Panc1 (cell line): ENCODE results near the gene KRT12. TPM values are rescaled to one million over a fixed set of nuclear protein-coding genes. Genes with fewer than 3 reads are reported as not detected.

ENCODE experiments used
- ATAC-seq: fragments of 200-7000 bp; cut with Tn5 transposase; 2 replicates; pipeline ENCODE4 v1.9.1; 2020; ENCODE audit warnings: mild to moderate bottlenecking, moderate library complexity
- BruUV-seq: library from RNA; stranded (reverse); fragments of 400-500 nt; replicated peaks from 2 replicates; lab custom pipeline; 2021; lab: Mats Ljungman, UMichigan
- CTCF ChIA-PET: fragments of 300-600 bp; sonication (Branson Sonifier 250); formaldehyde crosslinking; loops from one replicate; lab custom pipeline; 2022; ENCODE audit warnings: antibody characterized with exemption; lab: Charles Lee
- POLR2A ChIA-PET: fragments of 300-600 bp; sonication (Branson Sonifier 250); formaldehyde crosslinking; loops from one replicate; lab custom pipeline; 2022; ENCODE audit warnings: antibody characterized with exemption; lab: Charles Lee
- DNase-seq: peaks from one replicate; pipeline ENCODE4 v3.0.0-alpha.2; 2010; ENCODE audit warnings: low read depth, low spot score
- H3K27ac ChIP-seq: 2 replicates; pipeline ENCODE4 v1.5.1; 2011; ENCODE audit warnings: mild to moderate bottlenecking, low read length, inconsistent platforms
- H3K27me3 ChIP-seq: fragments of 200-500 bp; sonication (Bioruptor generic); 2 replicates; pipeline ENCODE4 v1.6.0; 2014; ENCODE audit warnings: low read length, inconsistent platforms; ENCODE audit not compliant: control insufficient read depth, insufficient read depth
- H3K36me3 ChIP-seq: fragments of 200-500 bp; sonication (Bioruptor generic); 2 replicates; pipeline ENCODE4 v1.5.1; 2014; ENCODE audit warnings: inconsistent platforms, mild to moderate bottlenecking, low read length, moderate library complexity; ENCODE audit not compliant: control insufficient read depth, insufficient read depth
- H3K4me1 ChIP-seq: 2 replicates; pipeline ENCODE4 v1.5.1; 2011; ENCODE audit warnings: inconsistent platforms, mild to moderate bottlenecking, low read length, moderate library complexity; ENCODE audit not compliant: control insufficient read depth, insufficient read depth
- H3K4me3 ChIP-seq, 2 experiments: 2 replicates each; pipeline ENCODE4 v1.5.1; 2011 to 2012; ENCODE audit warnings: low read depth in 2 of 2, low read length in 2 of 2, mild to moderate bottlenecking in 2 of 2, inconsistent platforms in 1 of 2, moderate library complexity in 1 of 2
- H3K9me3 ChIP-seq: fragments of 200-500 bp; sonication (Bioruptor generic); 2 replicates; pipeline ENCODE4 v1.5.1; 2014; ENCODE audit warnings: low read depth, mild to moderate bottlenecking, inconsistent platforms, low read length, moderate library complexity; ENCODE audit not compliant: control insufficient read depth, insufficient read depth
- POLR2AphosphoS5 ChIP-seq: IDR thresholded peaks from 2 replicates; pipeline ENCODE4 v1.6.1; 2012; ENCODE audit warnings: mild to moderate bottlenecking, low read depth, low read length, moderate library complexity
- SIN3A ChIP-seq: IDR thresholded peaks from 2 replicates; pipeline ENCODE4 v1.6.1; 2012; ENCODE audit warnings: low read depth, mild to moderate bottlenecking, low read length, moderate library complexity, borderline replicate concordance; ENCODE audit not compliant: insufficient read depth
- TCF7L2 ChIP-seq: IDR thresholded peaks from 2 replicates; pipeline ENCODE4 v1.6.1; 2011; ENCODE audit warnings: mild to moderate bottlenecking, low read depth, low read length, inconsistent platforms
- in situ Hi-C: cut with HindIII; loops from 2 replicates; pipeline ENCODE4 v1.10.0; 2016; ENCODE audit warnings: low sequenced_read_pairs, low pct_unique_long_range_greater_than_20kb
- intact Hi-C: fragments of 100-400 bp; cut with micrococcal nuclease; formaldehyde crosslinking; loops from one replicate; pipeline ENCODE4 v1.10.0; 2022; ENCODE audit not compliant: unreplicated experiment
- total RNA-seq: library from RNA; stranded (reverse); gene quantifications from one replicate; pipeline ENCODE4 v1.2.1, GENCODE V29; 2021; ENCODE audit not compliant: unreplicated experiment
- TF ChIP-seq, protein P1 (sequence below), 2 experiments: IDR thresholded peaks; 2 replicates each; pipeline ENCODE4 v1.6.1; 2011 to 2012; ENCODE audit warnings: low read depth in 2 of 2, control low read depth in 1 of 2, low read length in 1 of 2, mild to moderate bottlenecking in 1 of 2, moderate library complexity in 1 of 2; ENCODE audit not compliant: insufficient read depth in 1 of 2
- TF ChIP-seq, protein P2 (sequence below): fragments of 450-650 bp; IDR thresholded peaks from 2 replicates; pipeline ENCODE4 v1.5.1; 2017; ENCODE audit warnings: mild to moderate bottlenecking

KRT12 gene
- total RNA-seq, 1 experiment from 2014 or later = not detected

DNA sequence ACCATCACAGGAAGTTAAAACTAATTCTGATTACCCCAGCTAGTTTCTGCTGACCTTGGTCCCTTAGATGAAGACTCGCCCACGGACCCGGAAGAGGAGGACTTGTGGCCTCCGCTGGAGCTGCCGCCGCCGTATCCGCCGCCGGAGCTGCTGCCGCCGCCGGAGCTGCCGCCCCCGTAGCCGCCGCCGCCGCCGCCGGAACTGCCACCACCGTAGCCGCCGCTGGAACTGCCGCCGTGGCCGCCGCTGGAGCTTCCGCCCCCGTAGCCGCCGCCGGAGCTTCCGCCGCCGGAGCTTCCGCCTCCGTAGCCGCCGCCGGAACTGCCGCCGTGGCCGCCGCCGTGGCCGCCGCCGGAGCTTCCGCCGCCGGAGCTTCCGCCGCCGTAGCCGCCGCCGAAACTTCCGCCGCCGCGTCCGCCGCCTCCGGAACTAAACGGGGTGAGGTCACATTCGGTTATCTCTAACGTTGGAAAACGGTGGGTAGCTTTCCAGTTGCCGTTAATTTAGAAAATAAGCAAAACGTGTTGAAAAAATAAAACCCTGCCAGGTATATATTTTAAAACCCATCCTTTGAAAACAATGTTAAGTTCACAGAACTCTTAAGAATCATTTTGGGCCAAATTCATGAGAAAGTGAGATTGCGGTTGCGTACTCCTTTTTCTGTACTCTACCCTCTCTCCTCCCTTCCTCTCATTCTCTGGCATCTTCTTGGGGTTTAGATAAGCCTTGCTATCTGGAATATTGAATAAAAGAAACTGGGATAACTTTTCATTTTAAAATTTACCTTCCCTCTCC lies 48.1 kb downstream of the KRT12 start:
- intact Hi-C loops = no loop called here
- POLR2A ChIA-PET = interaction anchor here (0.6 to 1.1 kb wide), 9 partner anchors 9 to 721 kb away, joined by 3 to 7 read pairs (median 5); no protein-coding TSS in a partner anchor
- BruUV-seq = no TSS peak

DNA sequence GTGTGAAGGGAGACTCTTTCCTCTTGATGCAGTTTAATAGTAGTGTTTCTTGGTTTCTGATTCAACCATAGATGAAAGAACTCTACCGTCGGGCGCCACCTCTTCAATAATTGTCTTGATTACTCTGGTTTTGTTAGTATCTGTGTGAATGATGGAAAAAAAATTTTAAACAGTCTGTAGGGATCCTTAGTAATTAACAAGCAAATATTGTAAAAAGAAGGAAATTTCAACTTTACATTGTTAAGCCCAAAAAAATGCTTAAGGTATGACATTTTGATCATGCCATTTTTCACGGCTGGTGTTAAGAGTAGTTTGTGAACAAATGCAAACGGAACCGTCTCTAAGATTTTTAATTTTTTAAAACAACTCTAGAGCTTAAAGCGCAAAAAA lies 48.7 kb downstream of the KRT12 start:
- Histone ChIP-seq H3K4me1 (peaks cover 16% of the 10 kb centered on the region; the same call in 1 of the 2 replicates), H3K36me3 (peaks cover 8% of the 10 kb centered on the region; the same call in 1 of the 2 replicates), H3K4me3 (peak overlapping the region; percentile 71 to 90), H3K9me3 (no peaks in the 10 kb centered on the region), H3K27ac (peak overlapping the region; percentile 98), H3K27me3 (no peaks in the 10 kb centered on the region)
- DNase-seq (no peak), ATAC-seq (no peak)
- BruUV-seq = TSS peak; percentile 99
- TF ChIP-seq, protein P1, sequence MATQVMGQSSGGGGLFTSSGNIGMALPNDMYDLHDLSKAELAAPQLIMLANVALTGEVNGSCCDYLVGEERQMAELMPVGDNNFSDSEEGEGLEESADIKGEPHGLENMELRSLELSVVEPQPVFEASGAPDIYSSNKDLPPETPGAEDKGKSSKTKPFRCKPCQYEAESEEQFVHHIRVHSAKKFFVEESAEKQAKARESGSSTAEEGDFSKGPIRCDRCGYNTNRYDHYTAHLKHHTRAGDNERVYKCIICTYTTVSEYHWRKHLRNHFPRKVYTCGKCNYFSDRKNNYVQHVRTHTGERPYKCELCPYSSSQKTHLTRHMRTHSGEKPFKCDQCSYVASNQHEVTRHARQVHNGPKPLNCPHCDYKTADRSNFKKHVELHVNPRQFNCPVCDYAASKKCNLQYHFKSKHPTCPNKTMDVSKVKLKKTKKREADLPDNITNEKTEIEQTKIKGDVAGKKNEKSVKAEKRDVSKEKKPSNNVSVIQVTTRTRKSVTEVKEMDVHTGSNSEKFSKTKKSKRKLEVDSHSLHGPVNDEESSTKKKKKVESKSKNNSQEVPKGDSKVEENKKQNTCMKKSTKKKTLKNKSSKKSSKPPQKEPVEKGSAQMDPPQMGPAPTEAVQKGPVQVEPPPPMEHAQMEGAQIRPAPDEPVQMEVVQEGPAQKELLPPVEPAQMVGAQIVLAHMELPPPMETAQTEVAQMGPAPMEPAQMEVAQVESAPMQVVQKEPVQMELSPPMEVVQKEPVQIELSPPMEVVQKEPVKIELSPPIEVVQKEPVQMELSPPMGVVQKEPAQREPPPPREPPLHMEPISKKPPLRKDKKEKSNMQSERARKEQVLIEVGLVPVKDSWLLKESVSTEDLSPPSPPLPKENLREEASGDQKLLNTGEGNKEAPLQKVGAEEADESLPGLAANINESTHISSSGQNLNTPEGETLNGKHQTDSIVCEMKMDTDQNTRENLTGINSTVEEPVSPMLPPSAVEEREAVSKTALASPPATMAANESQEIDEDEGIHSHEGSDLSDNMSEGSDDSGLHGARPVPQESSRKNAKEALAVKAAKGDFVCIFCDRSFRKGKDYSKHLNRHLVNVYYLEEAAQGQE (IDR thresholded peaks at IDR 0.05; ENCODE audit: insufficient read depth in 1 of 2, low read depth in 2 of 2, low read length in 1 of 2) = no peak
- TF ChIP-seq SIN3A (no peak), POLR2AphosphoS5 (no peak), TCF7L2 (no peak)
- TF ChIP-seq, protein P2, sequence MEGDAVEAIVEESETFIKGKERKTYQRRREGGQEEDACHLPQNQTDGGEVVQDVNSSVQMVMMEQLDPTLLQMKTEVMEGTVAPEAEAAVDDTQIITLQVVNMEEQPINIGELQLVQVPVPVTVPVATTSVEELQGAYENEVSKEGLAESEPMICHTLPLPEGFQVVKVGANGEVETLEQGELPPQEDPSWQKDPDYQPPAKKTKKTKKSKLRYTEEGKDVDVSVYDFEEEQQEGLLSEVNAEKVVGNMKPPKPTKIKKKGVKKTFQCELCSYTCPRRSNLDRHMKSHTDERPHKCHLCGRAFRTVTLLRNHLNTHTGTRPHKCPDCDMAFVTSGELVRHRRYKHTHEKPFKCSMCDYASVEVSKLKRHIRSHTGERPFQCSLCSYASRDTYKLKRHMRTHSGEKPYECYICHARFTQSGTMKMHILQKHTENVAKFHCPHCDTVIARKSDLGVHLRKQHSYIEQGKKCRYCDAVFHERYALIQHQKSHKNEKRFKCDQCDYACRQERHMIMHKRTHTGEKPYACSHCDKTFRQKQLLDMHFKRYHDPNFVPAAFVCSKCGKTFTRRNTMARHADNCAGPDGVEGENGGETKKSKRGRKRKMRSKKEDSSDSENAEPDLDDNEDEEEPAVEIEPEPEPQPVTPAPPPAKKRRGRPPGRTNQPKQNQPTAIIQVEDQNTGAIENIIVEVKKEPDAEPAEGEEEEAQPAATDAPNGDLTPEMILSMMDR = no peak
- in situ Hi-C loops (no loop called here), intact Hi-C loops (no loop called here)
- ChIA-PET CTCF (interaction anchor here (0.6 kb wide), 2 partner anchors 44 to 844 kb away, joined by 3 to 7 read pairs; no protein-coding TSS in a partner anchor), POLR2A (interaction anchor here (0.6 to 1.1 kb wide), 4 partner anchors 9 to 573 kb away, joined by 3 to 7 read pairs (median 5); no protein-coding TSS in a partner anchor)

More for the DNA sequence above, 48.1 kb downstream of the KRT12 start:
- peaks cover 16% of the 10 kb centered on the region; the same call in 1 of the 2 replicates for H3K4me1 ChIP-seq
- peak overlapping the region; percentile 90 to 97 for H3K4me3 ChIP-seq
- in situ Hi-C loops = no loop called here
- H3K27ac ChIP-seq = peak overlapping the region; percentile 99
- H3K9me3 ChIP-seq = no peaks in the 10 kb centered on the region
- DNase-seq = no peak
- ATAC-seq = peak; percentile 97
- peaks cover 8% of the 10 kb centered on the region; the same call in 1 of the 2 replicates for H3K36me3 ChIP-seq
- CTCF ChIA-PET = interaction anchor here (0.5 to 0.8 kb wide), 5 partner anchors 45 to 908 kb away, joined by 3 to 7 read pairs (median 4); no protein-coding TSS in a partner anchor
- no peak for TF ChIP-seq TCF7L2
- peak; percentile 93 for TF ChIP-seq POLR2AphosphoS5
- H3K27me3 ChIP-seq = no peaks in the 10 kb centered on the region
